ENCODE data around the gene KRTAP5-7.
"Not testable (repeated sequence)": the region's sequence is repeated elsewhere in the genome, so short reads cannot be mapped to it uniquely, and the experiment has no call there.

Gene KRTAP5-7

GRCh38 chr11:71530602-71531001 is 3.5 kb downstream of the KRTAP5-7 start:
- DNase-seq (ENCODE audit: extremely low read depth, insufficient read length) = no peak
- TF ChIP-seq CTCF (IDR thresholded peaks at IDR 0.05; ENCODE audit: insufficient read depth, low read length, poor library complexity, severe bottlenecking) = no peak

GRCh38 chr11:71532036-71532610 is 5.1 kb downstream of the KRTAP5-7 start:
- no peak for DNase-seq (ENCODE audit: extremely low read depth, insufficient read length)
- H3K36me3 ChIP-seq (ENCODE audit: control insufficient read depth, insufficient read depth, low read length) = no peaks in the 10 kb centered on the region
- H3K27me3 ChIP-seq (replicated peaks; ENCODE audit: control insufficient read depth, insufficient read depth, low read length) = no peaks in the 10 kb centered on the region
- no peak for TF ChIP-seq CTCF (IDR thresholded peaks at IDR 0.05; ENCODE audit: insufficient read depth, low read length, poor library complexity, severe bottlenecking)
- no peak overlapping the region for H3K4me3 ChIP-seq (replicated peaks; ENCODE audit: low read depth, low read length)

More at GRCh38 chr11:71530602-71531001, 3.5 kb downstream of the KRTAP5-7 start:
- H3K27me3 ChIP-seq (replicated peaks; ENCODE audit: control insufficient read depth, insufficient read depth, low read length) = no peaks in the 10 kb centered on the region
- H3K36me3 ChIP-seq (ENCODE audit: control insufficient read depth, insufficient read depth, low read length) = no peaks in the 10 kb centered on the region
- no peak overlapping the region for H3K4me3 ChIP-seq (replicated peaks; ENCODE audit: low read depth, low read length)

DNA sequence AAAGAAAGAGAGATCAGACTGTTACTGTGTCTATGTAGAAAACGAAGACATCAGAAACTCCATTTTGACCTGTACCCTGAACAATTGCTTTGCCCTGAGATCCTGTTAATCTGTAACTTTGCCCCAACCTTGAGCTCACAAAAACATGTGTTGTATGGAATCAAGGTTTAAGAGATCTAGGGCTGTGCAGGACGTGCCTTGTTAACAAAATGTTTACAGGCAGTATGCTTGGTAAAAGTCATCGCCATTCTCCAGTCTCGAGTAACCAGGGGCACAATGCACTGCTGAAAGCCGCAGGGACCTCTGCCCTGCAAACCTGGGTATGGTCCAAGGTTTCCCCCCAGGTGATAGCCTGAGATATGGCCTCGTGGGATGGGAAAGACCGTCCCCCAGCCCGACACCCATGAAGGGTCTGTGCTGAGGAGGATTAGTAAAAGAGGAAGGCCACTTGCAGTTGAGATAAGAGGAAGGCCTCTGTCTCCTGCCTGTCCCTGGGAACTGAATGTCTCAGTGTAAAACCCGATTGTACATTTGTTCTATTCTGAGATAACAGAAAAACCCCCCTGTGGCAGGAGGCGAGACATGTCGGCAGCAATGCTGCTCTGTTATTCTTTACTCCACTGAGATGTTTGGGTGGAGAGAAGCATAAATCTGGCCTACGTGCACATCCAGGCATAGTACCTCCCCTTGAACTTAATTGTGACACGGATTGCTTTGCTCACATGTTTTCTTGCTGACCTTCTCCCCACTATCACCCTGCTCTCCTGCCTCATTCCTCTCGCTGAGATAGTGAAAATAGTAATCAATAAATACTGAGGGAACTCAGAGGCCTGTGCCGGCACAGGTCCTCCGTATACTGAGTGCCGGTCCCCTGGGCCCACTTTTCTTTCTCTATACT is 7.9 kb downstream of the KRTAP5-7 start:
- not testable (repeated sequence) for DNase-seq (ENCODE audit: extremely low read depth, insufficient read length); H3K27me3 ChIP-seq (replicated peaks; ENCODE audit: control insufficient read depth, insufficient read depth, low read length); H3K4me3 ChIP-seq (replicated peaks; ENCODE audit: low read depth, low read length); H3K36me3 ChIP-seq (ENCODE audit: control insufficient read depth, insufficient read depth, low read length)

DNA sequence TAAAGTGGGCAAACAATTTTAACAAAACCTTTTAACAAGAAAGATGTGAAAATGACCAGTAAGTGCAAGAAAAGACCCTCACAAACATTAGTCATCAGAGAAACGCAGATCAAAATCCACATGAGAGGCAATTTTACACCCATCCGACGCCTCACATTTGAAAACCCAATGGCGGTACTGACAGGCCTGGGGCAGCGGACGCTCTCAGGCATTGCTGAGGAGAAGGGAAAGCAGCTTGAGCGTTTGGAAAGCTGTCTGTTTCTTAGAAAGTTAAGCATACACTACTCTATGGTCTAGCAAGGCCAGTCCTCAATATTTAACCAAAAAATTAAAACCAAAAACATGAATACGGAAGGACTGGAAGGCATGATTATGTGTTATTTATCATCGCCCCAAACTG is 8.8 kb downstream of the KRTAP5-7 start:
- no peak for TF ChIP-seq CTCF (IDR thresholded peaks at IDR 0.05; ENCODE audit: insufficient read depth, low read length, poor library complexity, severe bottlenecking)
- DNase-seq (ENCODE audit: extremely low read depth, insufficient read length) = no peak
- H3K4me3 ChIP-seq (replicated peaks; ENCODE audit: low read depth, low read length) = no peak overlapping the region
- no peaks in the 10 kb centered on the region for H3K36me3 ChIP-seq (ENCODE audit: control insufficient read depth, insufficient read depth, low read length)
- H3K27me3 ChIP-seq (replicated peaks; ENCODE audit: control insufficient read depth, insufficient read depth, low read length) = no peaks in the 10 kb centered on the region

- TF ChIP-seq CTCF (IDR thresholded peaks at IDR 0.05; ENCODE audit: insufficient read depth, low read length, poor library complexity, severe bottlenecking) = no peak
- DNase-seq (ENCODE audit: extremely low read depth, insufficient read length) = no peak
- no peaks in the 10 kb centered on the region for H3K36me3 ChIP-seq (ENCODE audit: control insufficient read depth, insufficient read depth, low read length)
- no peaks in the 10 kb centered on the region for H3K27me3 ChIP-seq (replicated peaks; ENCODE audit: control insufficient read depth, insufficient read depth, low read length)
- H3K4me3 ChIP-seq (replicated peaks; ENCODE audit: low read depth, low read length) = no peak overlapping the region
Measured at GRCh38 chr11:71537537-71537936, 10.5 kb downstream of the KRTAP5-7 start.

DNA sequence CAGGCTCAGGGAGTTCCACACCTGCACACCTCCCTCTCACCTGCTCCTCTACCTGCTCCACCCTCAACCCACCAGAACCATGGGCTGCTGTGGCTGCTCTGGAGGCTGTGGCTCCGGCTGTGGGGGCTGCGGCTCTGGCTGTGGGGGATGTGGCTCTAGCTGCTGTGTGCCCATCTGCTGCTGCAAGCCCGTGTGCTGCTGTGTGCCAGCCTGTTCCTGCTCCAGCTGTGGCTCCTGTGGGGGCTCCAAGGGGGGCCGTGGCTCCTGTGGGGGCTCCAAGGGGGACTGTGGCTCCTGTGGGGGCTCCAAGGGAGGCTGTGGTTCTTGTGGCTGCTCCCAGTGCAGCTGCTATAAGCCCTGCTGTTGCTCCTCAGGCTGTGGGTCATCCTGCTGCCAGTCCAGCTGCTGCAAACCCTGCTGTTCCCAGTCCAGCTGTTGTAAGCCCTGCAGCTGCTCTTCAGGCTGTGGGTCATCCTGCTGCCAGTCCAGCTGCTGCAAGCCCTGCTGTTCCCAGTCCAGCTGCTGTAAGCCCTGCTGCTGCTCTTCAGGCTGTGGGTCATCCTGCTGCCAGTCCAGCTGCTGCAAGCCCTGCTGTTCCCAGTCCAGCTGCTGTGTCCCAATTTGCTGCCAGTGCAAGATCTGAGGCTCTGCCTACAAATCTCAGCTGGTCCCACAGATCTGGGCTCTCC is 11.1 kb downstream of the KRTAP5-7 start, which contains the start of gene KRTAP5-8:
Gene KRTAP5-8 (plus strand): TSS at position 49 of the 689 bp plus-strand sequence. CDS start 31 bp downstream, at position 80.
- not testable (repeated sequence) for DNase-seq (ENCODE audit: extremely low read depth, insufficient read length); H3K4me3 ChIP-seq (replicated peaks; ENCODE audit: low read depth, low read length); H3K27me3 ChIP-seq (replicated peaks; ENCODE audit: control insufficient read depth, insufficient read depth, low read length); H3K36me3 ChIP-seq (ENCODE audit: control insufficient read depth, insufficient read depth, low read length)
